GM21723 (cell line): ENCODE results near the gene SCN3B.

Source experiments
- ATAC-seq: cut with Tn5 transposase; IDR thresholded peaks from one replicate; pipeline ENCODE4 v1.9.1; 2021; ENCODE audit warnings: mild to moderate bottlenecking, moderate library complexity; ENCODE audit not compliant: unreplicated experiment

The SCN3B gene

GRCh38 chr11:123654566-123655081 lies at the start of gene SCN3B:
Gene SCN3B (minus strand): TSS chr11:123654624. CDS start chr11:123653801, 823 bp downstream.
- ATAC-seq = no peak

GRCh38 chr11:123702696-123703095 lies 48.3 kb upstream of the SCN3B start:
- ATAC-seq = no peak

GRCh38 chr11:123702139-123702538 lies 47.7 kb upstream of the SCN3B start:
- no peak for ATAC-seq

- ATAC-seq = no peak
Observed at GRCh38 chr11:123700772-123701171, 46.3 kb upstream of the SCN3B start.

- no peak for ATAC-seq
Observed at GRCh38 chr11:123698546-123699127, 44.2 kb upstream of the SCN3B start.

GRCh38 chr11:123696183-123696582 lies 41.8 kb upstream of the SCN3B start:
- no peak for ATAC-seq

GRCh38 chr11:123695231-123695630 lies 40.8 kb upstream of the SCN3B start:
- no peak for ATAC-seq

- ATAC-seq = no peak
Observed at GRCh38 chr11:123694551-123694950, 40.1 kb upstream of the SCN3B start.

- no peak for ATAC-seq
Observed at GRCh38 chr11:123692961-123693360, 38.5 kb upstream of the SCN3B start.

- no peak for ATAC-seq
Observed at GRCh38 chr11:123690485-123690884, 36.1 kb upstream of the SCN3B start.

GRCh38 chr11:123684601-123685000 lies 30.2 kb upstream of the SCN3B start:
- no peak for ATAC-seq

GRCh38 chr11:123683428-123684170 lies 29.2 kb upstream of the SCN3B start:
- ATAC-seq = no peak

- no peak for ATAC-seq
Observed at GRCh38 chr11:123682696-123683410, 28.4 kb upstream of the SCN3B start.

GRCh38 chr11:123681030-123681429 lies 26.6 kb upstream of the SCN3B start:
- ATAC-seq = no peak

- no peak for ATAC-seq
Observed at GRCh38 chr11:123678246-123678645, 23.8 kb upstream of the SCN3B start.

- ATAC-seq = no peak
Observed at GRCh38 chr11:123677510-123677909, 23.1 kb upstream of the SCN3B start.

- ATAC-seq = no peak
Observed at GRCh38 chr11:123674297-123674696, 19.9 kb upstream of the SCN3B start.

- ATAC-seq = no peak
Observed at GRCh38 chr11:123672568-123672967, 18.1 kb upstream of the SCN3B start.

- ATAC-seq = no peak
Observed at GRCh38 chr11:123671534-123671933, 17.1 kb upstream of the SCN3B start.

GRCh38 chr11:123670081-123670480 lies 15.7 kb upstream of the SCN3B start:
- no peak for ATAC-seq

GRCh38 chr11:123665306-123665705 lies 10.9 kb upstream of the SCN3B start:
- ATAC-seq = no peak

GRCh38 chr11:123659965-123660364 lies 5.5 kb upstream of the SCN3B start:
- ATAC-seq = peak; percentile 87
